Glutamatergic neuron (in vitro differentiated cells): Measurements from ENCODE around the gene HARBI1. TPM values are rescaled to one million over a fixed set of nuclear protein-coding genes. Genes with fewer than 3 reads are reported as not detected.

Experiments used
- DNase-seq: peaks from one replicate; pipeline ENCODE4 v3.0.0; 2022
- H3K27ac Mint-ChIP-seq: one replicate; pipeline ENCODE4 v1.8.0; 2020; ENCODE audit warnings: mild to moderate bottlenecking, mixed read lengths, inconsistent platforms; ENCODE audit not compliant: unreplicated experiment
- H3K27me3 Mint-ChIP-seq: one replicate; pipeline ENCODE4 v1.8.0; 2020; ENCODE audit warnings: mild to moderate bottlenecking, moderate library complexity, mixed read lengths, inconsistent platforms; ENCODE audit not compliant: unreplicated experiment
- H3K36me3 Mint-ChIP-seq: one replicate; pipeline ENCODE4 v1.8.0; 2020; ENCODE audit warnings: mild to moderate bottlenecking, mixed read lengths, inconsistent platforms; ENCODE audit not compliant: unreplicated experiment
- H3K4me1 Mint-ChIP-seq: one replicate; pipeline ENCODE4 v1.8.0; 2020; ENCODE audit warnings: mild to moderate bottlenecking, low read depth, mixed read lengths, inconsistent platforms; ENCODE audit not compliant: unreplicated experiment
- H3K4me3 Mint-ChIP-seq: one replicate; pipeline ENCODE4 v1.8.0; 2020; ENCODE audit warnings: mild to moderate bottlenecking, mixed read lengths, inconsistent platforms; ENCODE audit not compliant: unreplicated experiment
- H3K9me3 Mint-ChIP-seq: one replicate; pipeline ENCODE4 v1.8.0; 2020; ENCODE audit warnings: mild to moderate bottlenecking, moderate library complexity, mixed read lengths, inconsistent platforms; ENCODE audit not compliant: unreplicated experiment
- CTCF ChIP-seq: fragments of 200-600 bp; sonication (generic); IDR thresholded peaks from one replicate; pipeline ENCODE4 v1.5.0; 2021; ENCODE audit not compliant: partially characterized antibody, unreplicated experiment
- total RNA-seq: library from RNA; stranded (reverse); fragmentation: NEBNext Ultra II Directional; extraction: Animal tissue kit (Norgen Biotek cat#: 25700); gene quantifications from one replicate; pipeline ENCODE4 v1.2.1, GENCODE V29; 2021; ENCODE audit not compliant: unreplicated experiment

Gene HARBI1
- total RNA-seq, 1 donor from 2014 or later, result 11.1 TPM

- H3K9me3 Mint-ChIP-seq, result peaks cover 2% of the 10 kb centered on the region
- no peak for DNase-seq
- H3K4me1 Mint-ChIP-seq, result peaks cover 7% of the 10 kb centered on the region
- peaks cover 4% of the 10 kb centered on the region for H3K36me3 Mint-ChIP-seq
- H3K27ac Mint-ChIP-seq, result peak overlapping the region; percentile 39
- TF ChIP-seq CTCF, result no peak
- H3K27me3 Mint-ChIP-seq, result no peaks in the 10 kb centered on the region
- no peak overlapping the region for H3K4me3 Mint-ChIP-seq
These were observed 46.4 kb upstream of the HARBI1 start for GRCh38 chr11:46663277-46663940.

GRCh38 chr11:46662366-46662765, 45.3 kb upstream of the HARBI1 start:
- H3K9me3 Mint-ChIP-seq, result peaks cover 2% of the 10 kb centered on the region

GRCh38 chr11:46661836-46662235, 44.8 kb upstream of the HARBI1 start:
- H3K4me1 Mint-ChIP-seq, result peaks cover 6% of the 10 kb centered on the region
- DNase-seq, result no peak
- no peak overlapping the region for H3K4me3 Mint-ChIP-seq
- H3K27me3 Mint-ChIP-seq, result no peaks in the 10 kb centered on the region
- H3K27ac Mint-ChIP-seq, result no peak overlapping the region
- TF ChIP-seq CTCF, result no peak
- H3K36me3 Mint-ChIP-seq, result peaks cover 4% of the 10 kb centered on the region
- peaks cover 2% of the 10 kb centered on the region for H3K9me3 Mint-ChIP-seq

More at GRCh38 chr11:46662366-46662765, 45.3 kb upstream of the HARBI1 start:
- Mint-ChIP-seq H3K4me3 (no peak overlapping the region), H3K27me3 (no peaks in the 10 kb centered on the region), H3K4me1 (peaks cover 7% of the 10 kb centered on the region), H3K36me3 (peaks cover 4% of the 10 kb centered on the region), H3K27ac (no peak overlapping the region)
- no peak for TF ChIP-seq CTCF
- DNase-seq, result no peak

GRCh38 chr11:46659908-46660307, 42.9 kb upstream of the HARBI1 start:
- no peak for TF ChIP-seq CTCF
- H3K27me3 Mint-ChIP-seq, result no peaks in the 10 kb centered on the region
- H3K27ac Mint-ChIP-seq, result no peak overlapping the region
- no peak for DNase-seq
- peaks cover 4% of the 10 kb centered on the region for H3K36me3 Mint-ChIP-seq
- no peaks in the 10 kb centered on the region for H3K4me1 Mint-ChIP-seq
- H3K9me3 Mint-ChIP-seq, result peaks cover 2% of the 10 kb centered on the region
- no peak overlapping the region for H3K4me3 Mint-ChIP-seq

- Mint-ChIP-seq H3K27me3 (no peaks in the 10 kb centered on the region), H3K4me3 (no peak overlapping the region), H3K9me3 (no peaks in the 10 kb centered on the region), H3K36me3 (peaks cover 4% of the 10 kb centered on the region), H3K27ac (no peak overlapping the region), H3K4me1 (no peaks in the 10 kb centered on the region)
- no peak for TF ChIP-seq CTCF
- no peak for DNase-seq
These were observed 41.2 kb upstream of the HARBI1 start for GRCh38 chr11:46658259-46658658.
